GM12878 (cell line): ENCODE measurements around the gene DMRTB1. TPM values are rescaled to one million over a fixed set of nuclear protein-coding genes. Genes with fewer than 3 reads are reported as not detected.

Experiments
- ATAC-seq: fragments of 200-7000 bp; cut with Tn5 transposase; 3 replicates; pipeline ENCODE4 v1.9.1; 2020; ENCODE audit warnings: mild to moderate bottlenecking, moderate library complexity
- BruUV-seq: library from RNA; stranded (reverse); fragments of 400-500 nt; replicated peaks from 2 replicates; lab custom pipeline; 2021; lab: Mats Ljungman, UMichigan
- CTCF ChIA-PET: fragments of 300-600 bp; sonication (Branson Sonifier 250); formaldehyde crosslinking; extraction: SDS; loops from one replicate; lab custom pipeline; 2021; ENCODE audit warnings: inconsistent platforms; lab: Yijun Ruan, JAX
- POLR2A ChIA-PET: fragments of 350-600 bp; formaldehyde crosslinking; extraction: SDS; loops from one replicate; lab custom pipeline; 2021; ENCODE audit warnings: inconsistent platforms; lab: Charles Lee
- RAD21 ChIA-PET: fragments of 300-600 bp; sonication (Branson Sonifier 250); formaldehyde crosslinking; loops from one replicate; lab custom pipeline; 2023; ENCODE audit warnings: antibody characterized with exemption; ENCODE audit not compliant: unreplicated experiment; lab: Charles Lee
- SMC1A ChIA-PET: fragments of 300-600 bp; sonication (Branson Sonifier 250); formaldehyde crosslinking; loops from one replicate; lab custom pipeline; 2023; ENCODE audit not compliant: unreplicated experiment, uncharacterized antibody; lab: Charles Lee
- DNase-seq: peaks from one replicate; pipeline ENCODE4 v3.0.0-alpha.2; 2011; ENCODE audit warnings: low read depth, low spot score
- FAIRE-seq: peaks from 3 replicates; lab custom pipeline; 2011; peaks lifted over from hg19 to GRCh38; lab: Jason Lieb, UNC
- H2AFZ ChIP-seq: 2 replicates; pipeline ENCODE4 v1.6.0; 2011; ENCODE audit warnings: low read depth, low read length, control low read depth; ENCODE audit not compliant: control insufficient read depth
- H3K27ac ChIP-seq: 2 replicates; pipeline ENCODE4 v1.5.1; 2011; ENCODE audit warnings: control low read depth; ENCODE audit not compliant: control insufficient read depth, insufficient read depth
- H3K27me3 ChIP-seq, 2 experiments: replicated peaks in 1 of 2; 2 replicates each; pipeline versions ENCODE4 v1.6.0 to v1.6.1; 2011; ENCODE audit warnings: low read length in 1 of 2; ENCODE audit not compliant: control insufficient read depth in 2 of 2, insufficient read depth in 2 of 2
- H3K36me3 ChIP-seq, 2 experiments: 2 replicates each; pipeline ENCODE4 v1.5.1; 2011; ENCODE audit warnings: low read length in 1 of 2; ENCODE audit not compliant: control insufficient read depth in 2 of 2, insufficient read depth in 2 of 2
- H3K4me1 ChIP-seq: 2 replicates; pipeline ENCODE4 v1.6.1; 2011; ENCODE audit warnings: mild to moderate bottlenecking, low read length, moderate library complexity, mixed read lengths; ENCODE audit not compliant: control insufficient read depth, insufficient read depth
- H3K4me2 ChIP-seq: 2 replicates; pipeline ENCODE4 v1.6.0; 2011; ENCODE audit warnings: control low read depth; ENCODE audit not compliant: control insufficient read depth, insufficient read depth
- H3K4me3 ChIP-seq: fragments of 200-600 bp; sonication (generic); 2 replicates; pipeline ENCODE4 v1.5.1; 2016
- H3K79me2 ChIP-seq: 2 replicates; pipeline ENCODE4 v1.6.0; 2011; ENCODE audit warnings: low read length; ENCODE audit not compliant: control insufficient read depth, insufficient read depth
- H3K9ac ChIP-seq: 2 replicates; pipeline ENCODE4 v1.8.0; 2011; ENCODE audit warnings: low read length, control low read depth, mixed read lengths; ENCODE audit not compliant: control insufficient read depth, insufficient read depth
- H3K9me3 ChIP-seq: replicated peaks from 3 replicates; pipeline ENCODE4 v1.5.1; 2011; ENCODE audit warnings: mild to moderate bottlenecking, low read length; ENCODE audit not compliant: control insufficient read depth, insufficient read depth
- H4K20me1 ChIP-seq: 2 replicates; pipeline ENCODE4 v1.6.0; 2011; ENCODE audit not compliant: control insufficient read depth, insufficient read depth
- EGR1 ChIP-seq, 2 experiments: IDR thresholded peaks; 1 replicate in 1 of 2; 2 replicates in 1 of 2; pipeline ENCODE4 v1.6.1; 2011 to 2012; ENCODE audit warnings: low read depth in 2 of 2, low read length in 2 of 2, borderline replicate concordance in 1 of 2, mild to moderate bottlenecking in 1 of 2, moderate library complexity in 1 of 2
- MEF2A ChIP-seq: IDR thresholded peaks from 2 replicates; pipeline ENCODE4 v1.6.1; 2011; ENCODE audit warnings: low read depth, mild to moderate bottlenecking, low read length, moderate library complexity; ENCODE audit not compliant: insufficient read depth
- RAD21 ChIP-seq: IDR thresholded peaks from 2 replicates; pipeline ENCODE4 v1.6.1; 2011; ENCODE audit warnings: mild to moderate bottlenecking, low read depth, low read length, moderate library complexity; ENCODE audit not compliant: insufficient read depth
- SMC3 ChIP-seq: IDR thresholded peaks from 2 replicates; pipeline ENCODE4 v1.6.1; 2011; ENCODE audit warnings: low read length, improper control_type of control experiment, borderline replicate concordance
- YY1 ChIP-seq: IDR thresholded peaks from 2 replicates; pipeline ENCODE4 v1.6.1; 2011; ENCODE audit warnings: low read depth, mild to moderate bottlenecking, low read length
- WGBS: methylation state at CpG from one replicate; pipeline ENCODE4 v1.1.6; 2016; ENCODE audit warnings: low lambda C conversion rate; ENCODE audit not compliant: insufficient replicate concordance, insufficient coverage; ENCODE audit errors: missing lambda C conversion rate; 5-methylcytosine and 5-hydroxymethylcytosine counted together
- in situ Hi-C: fragments of 300-500 bp; cut with MboI; formaldehyde crosslinking; loops from 9 replicates; pipeline ENCODE4 v1.14.3; 2018; ENCODE audit warnings: mixed read lengths
- intact Hi-C: fragments of 100-400 bp; cut with micrococcal nuclease; formaldehyde crosslinking; loops from one replicate; pipeline ENCODE4 v1.14.2; 2022; ENCODE audit not compliant: unreplicated experiment
- polyA plus RNA-seq, 11 experiments: library from polyadenylated mRNA; depleted of rRNA in 4 of 11; unstranded in 6 of 11; stranded (reverse) in 5 of 11; fragments of >200 nt; fragmentation: Nextera tagmentation in 4 of 11; fragmentation: Illumina TruSeq in 1 of 11; extraction: Ambion mirVana in 4 of 11; extraction: Trizol in 1 of 11; gene quantifications; 1 replicate in 1 of 11; 2 replicates in 10 of 11; pipeline versions ENCODE4 v1.2.1 to v1.2.3, GENCODE V29; 2011 to 2016; ENCODE audit warnings: inconsistent platforms in 2 of 11, missing spikeins in 2 of 11, low read depth in 1 of 11
- total RNA-seq, 4 experiments: library from RNA; depleted of rRNA in 3 of 4; stranded (reverse); fragments of >200 nt in 3 of 4; fragmentation: Illumina TruSeq in 1 of 4; extraction: Trizol in 1 of 4; gene quantifications; 2 replicates each; pipeline versions ENCODE4 v1.2.1 to v1.2.3, GENCODE V29; 2013 to 2021
- TF ChIP-seq, protein P1 (sequence below), 3 experiments: IDR thresholded peaks in 2 of 3; conservative IDR thresholded peaks in 1 of 3; 2 replicates each; pipeline ENCODE4 v1.5.1; 2011; ENCODE audit warnings: low read depth in 3 of 3, low read length in 3 of 3, mild to moderate bottlenecking in 3 of 3, control low read depth in 2 of 3, moderate library complexity in 2 of 3, inconsistent platforms in 1 of 3, mixed read lengths in 1 of 3; ENCODE audit not compliant: control insufficient read depth in 2 of 3, insufficient read depth in 1 of 3; ENCODE audit errors: extremely low read depth in 1 of 3
- TF ChIP-seq, protein P2 (sequence below): fragments of 450-650 bp; formaldehyde crosslinking; IDR thresholded peaks from 2 replicates; pipeline ENCODE4 v1.4.0; 2020; ENCODE audit warnings: mild to moderate bottlenecking, moderate library complexity

Gene DMRTB1
- total and polyA plus RNA-seq, 10 of the 15 experiments (the other 5 are each of a cell fraction or from before 2014, with no cell fraction given) = not detected

DNA sequence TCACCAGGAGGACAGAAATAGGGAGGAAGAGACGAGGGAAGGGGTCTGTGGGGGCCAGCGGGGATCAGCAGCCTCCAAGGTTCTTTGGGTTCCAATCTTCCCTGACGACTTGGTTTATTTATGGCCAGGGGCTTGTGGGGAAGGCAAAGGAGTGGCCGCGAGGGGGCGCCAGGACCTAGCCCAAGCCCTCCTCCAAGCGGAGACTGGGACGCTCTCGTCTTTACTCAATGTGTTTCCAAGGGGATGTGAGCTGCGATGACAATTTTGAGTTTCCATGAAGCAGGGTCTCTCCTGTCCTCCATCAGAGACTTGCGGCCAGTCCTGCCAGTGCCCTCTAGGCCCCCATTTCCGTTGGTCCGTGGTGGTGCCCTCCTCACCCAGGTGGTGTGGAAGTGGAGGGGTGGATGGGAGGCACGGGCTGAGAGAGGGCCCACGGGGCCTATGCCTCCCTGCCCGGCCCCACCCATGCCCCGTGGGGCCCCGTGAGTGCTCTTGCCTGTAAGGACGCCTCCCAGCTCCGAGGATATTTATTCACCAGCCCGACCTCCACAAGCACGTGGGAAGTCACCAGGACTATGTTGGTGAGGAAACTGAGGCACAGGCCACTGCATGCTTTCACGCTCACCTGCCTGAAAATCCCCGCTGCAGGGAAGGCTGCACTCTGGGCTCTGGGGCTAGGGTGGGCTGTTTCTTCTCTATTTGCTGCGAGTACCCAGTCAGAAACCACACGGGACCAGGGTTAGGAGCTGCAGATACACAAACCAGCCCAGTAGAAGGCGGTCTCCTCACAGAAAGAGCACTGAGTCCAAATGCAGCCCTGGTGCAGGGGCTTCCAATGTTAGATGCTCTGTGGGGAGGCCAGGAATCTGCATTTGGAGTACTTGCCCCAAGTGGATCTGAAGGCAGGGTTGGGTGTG, 26.5 kb downstream of the DMRTB1 start:
- ATAC-seq = peak; percentile 96
- no peak overlapping the region for H3K9ac ChIP-seq
- H3K4me3 ChIP-seq = no peak overlapping the region
- no peaks in the 10 kb centered on the region for H3K9me3 ChIP-seq
- RAD21 ChIA-PET = interaction anchor here (1.0 to 1.1 kb wide), 2 partner anchors 202 to 268 kb away, joined by 3 read pairs; no protein-coding TSS in a partner anchor
- peak; percentile 68 for TF ChIP-seq SMC3
- TF ChIP-seq, protein P1, sequence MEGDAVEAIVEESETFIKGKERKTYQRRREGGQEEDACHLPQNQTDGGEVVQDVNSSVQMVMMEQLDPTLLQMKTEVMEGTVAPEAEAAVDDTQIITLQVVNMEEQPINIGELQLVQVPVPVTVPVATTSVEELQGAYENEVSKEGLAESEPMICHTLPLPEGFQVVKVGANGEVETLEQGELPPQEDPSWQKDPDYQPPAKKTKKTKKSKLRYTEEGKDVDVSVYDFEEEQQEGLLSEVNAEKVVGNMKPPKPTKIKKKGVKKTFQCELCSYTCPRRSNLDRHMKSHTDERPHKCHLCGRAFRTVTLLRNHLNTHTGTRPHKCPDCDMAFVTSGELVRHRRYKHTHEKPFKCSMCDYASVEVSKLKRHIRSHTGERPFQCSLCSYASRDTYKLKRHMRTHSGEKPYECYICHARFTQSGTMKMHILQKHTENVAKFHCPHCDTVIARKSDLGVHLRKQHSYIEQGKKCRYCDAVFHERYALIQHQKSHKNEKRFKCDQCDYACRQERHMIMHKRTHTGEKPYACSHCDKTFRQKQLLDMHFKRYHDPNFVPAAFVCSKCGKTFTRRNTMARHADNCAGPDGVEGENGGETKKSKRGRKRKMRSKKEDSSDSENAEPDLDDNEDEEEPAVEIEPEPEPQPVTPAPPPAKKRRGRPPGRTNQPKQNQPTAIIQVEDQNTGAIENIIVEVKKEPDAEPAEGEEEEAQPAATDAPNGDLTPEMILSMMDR (IDR thresholded peaks at IDR 0.05 in 2 of 3, conservative IDR thresholded peaks at IDR 0.05 in 1 of 3; ENCODE audit: control insufficient read depth in 2 of 3, extremely low read depth in 1 of 3, insufficient read depth in 1 of 3, low read depth in 3 of 3, low read length in 3 of 3) = peak; percentile 81 to 89 (median 85)
- TF ChIP-seq RAD21 = peak; percentile 79
- TF ChIP-seq EGR1 (IDR thresholded peaks at IDR 0.05; ENCODE audit: borderline replicate concordance in 1 of 2, low read depth in 2 of 2, low read length in 2 of 2) = no peak
- TF ChIP-seq MEF2A = 0 out of 2 replicates have a peak, but pooled peaks have one; percentile 23
- TF ChIP-seq, protein P2, sequence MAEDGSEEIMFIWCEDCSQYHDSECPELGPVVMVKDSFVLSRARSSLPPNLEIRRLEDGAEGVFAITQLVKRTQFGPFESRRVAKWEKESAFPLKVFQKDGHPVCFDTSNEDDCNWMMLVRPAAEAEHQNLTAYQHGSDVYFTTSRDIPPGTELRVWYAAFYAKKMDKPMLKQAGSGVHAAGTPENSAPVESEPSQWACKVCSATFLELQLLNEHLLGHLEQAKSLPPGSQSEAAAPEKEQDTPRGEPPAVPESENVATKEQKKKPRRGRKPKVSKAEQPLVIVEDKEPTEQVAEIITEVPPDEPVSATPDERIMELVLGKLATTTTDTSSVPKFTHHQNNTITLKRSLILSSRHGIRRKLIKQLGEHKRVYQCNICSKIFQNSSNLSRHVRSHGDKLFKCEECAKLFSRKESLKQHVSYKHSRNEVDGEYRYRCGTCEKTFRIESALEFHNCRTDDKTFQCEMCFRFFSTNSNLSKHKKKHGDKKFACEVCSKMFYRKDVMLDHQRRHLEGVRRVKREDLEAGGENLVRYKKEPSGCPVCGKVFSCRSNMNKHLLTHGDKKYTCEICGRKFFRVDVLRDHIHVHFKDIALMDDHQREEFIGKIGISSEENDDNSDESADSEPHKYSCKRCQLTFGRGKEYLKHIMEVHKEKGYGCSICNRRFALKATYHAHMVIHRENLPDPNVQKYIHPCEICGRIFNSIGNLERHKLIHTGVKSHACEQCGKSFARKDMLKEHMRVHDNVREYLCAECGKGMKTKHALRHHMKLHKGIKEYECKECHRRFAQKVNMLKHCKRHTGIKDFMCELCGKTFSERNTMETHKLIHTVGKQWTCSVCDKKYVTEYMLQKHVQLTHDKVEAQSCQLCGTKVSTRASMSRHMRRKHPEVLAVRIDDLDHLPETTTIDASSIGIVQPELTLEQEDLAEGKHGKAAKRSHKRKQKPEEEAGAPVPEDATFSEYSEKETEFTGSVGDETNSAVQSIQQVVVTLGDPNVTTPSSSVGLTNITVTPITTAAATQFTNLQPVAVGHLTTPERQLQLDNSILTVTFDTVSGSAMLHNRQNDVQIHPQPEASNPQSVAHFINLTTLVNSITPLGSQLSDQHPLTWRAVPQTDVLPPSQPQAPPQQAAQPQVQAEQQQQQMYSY = no peak
- 0 out of 2 replicates have a peak, but pooled peaks have one; percentile 38 for TF ChIP-seq YY1
- H3K36me3 ChIP-seq = no peaks in the 10 kb centered on the region
- in situ Hi-C loops (loop anchor here (5.0 to 25.0 kb wide), 2 partner anchors 267 to 477 kb away; no protein-coding TSS in a partner anchor), intact Hi-C loops (loop anchor here (1.0 to 10.0 kb wide), 3 partner anchors 203 to 469 kb away; no protein-coding TSS in a partner anchor)
- DNase-seq = no peak
- no peak overlapping the region for H3K4me2 ChIP-seq
- WGBS = 10% methylated on average over 26 of the region's 27 CpGs
- CTCF ChIA-PET = interaction anchor here (0.7 to 1.7 kb wide), 12 partner anchors 10 to 474 kb away, joined by 3 to 5 read pairs (median 3); no protein-coding TSS in a partner anchor
- peaks cover 5 to 7% of the 10 kb centered on the region in 2 experiments; a peak in 3 of 4 replicates for H3K27me3 ChIP-seq
- FAIRE-seq = peak; percentile 35
- POLR2A ChIA-PET = no interaction called here
- SMC1A ChIA-PET = interaction anchor here (0.9 kb wide), 1 partner anchor 268 kb away, joined by 3 read pairs; no protein-coding TSS in a partner anchor
- no peaks in the 10 kb centered on the region; the same call in 1 of the 2 replicates for H4K20me1 ChIP-seq
- no peak overlapping the region for H2AFZ ChIP-seq
- no TSS peak for BruUV-seq
- no peaks in the 10 kb centered on the region for H3K4me1 ChIP-seq
- no peak overlapping the region for H3K27ac ChIP-seq
- no peaks in the 10 kb centered on the region for H3K79me2 ChIP-seq
